Right forelimb (tissue), 1 donor: ENCODE data around the gene ETV2.
"Not testable (repeated sequence)": the region's sequence is repeated elsewhere in the genome, so short reads cannot be mapped to it uniquely, and the experiment has no call there.

ENCODE experiments used
- DNase-seq: peaks from one replicate; pipeline ENCODE4 v3.0.0-alpha.2; 2018

Gene ETV2, protein sequence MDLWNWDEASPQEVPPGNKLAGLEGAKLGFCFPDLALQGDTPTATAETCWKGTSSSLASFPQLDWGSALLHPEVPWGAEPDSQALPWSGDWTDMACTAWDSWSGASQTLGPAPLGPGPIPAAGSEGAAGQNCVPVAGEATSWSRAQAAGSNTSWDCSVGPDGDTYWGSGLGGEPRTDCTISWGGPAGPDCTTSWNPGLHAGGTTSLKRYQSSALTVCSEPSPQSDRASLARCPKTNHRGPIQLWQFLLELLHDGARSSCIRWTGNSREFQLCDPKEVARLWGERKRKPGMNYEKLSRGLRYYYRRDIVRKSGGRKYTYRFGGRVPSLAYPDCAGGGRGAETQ

GRCh38 chr19:35641515-35642151 is at the start of gene ETV2:
Gene ETV2 (plus strand): TSS chr19:35641745. CDS start chr19:35642461, 716 bp downstream.
- DNase-seq: peak; percentile 63

- no peak for DNase-seq
These were observed 49.3 kb upstream of the ETV2 start for GRCh38 chr19:35592226-35592625.

DNA sequence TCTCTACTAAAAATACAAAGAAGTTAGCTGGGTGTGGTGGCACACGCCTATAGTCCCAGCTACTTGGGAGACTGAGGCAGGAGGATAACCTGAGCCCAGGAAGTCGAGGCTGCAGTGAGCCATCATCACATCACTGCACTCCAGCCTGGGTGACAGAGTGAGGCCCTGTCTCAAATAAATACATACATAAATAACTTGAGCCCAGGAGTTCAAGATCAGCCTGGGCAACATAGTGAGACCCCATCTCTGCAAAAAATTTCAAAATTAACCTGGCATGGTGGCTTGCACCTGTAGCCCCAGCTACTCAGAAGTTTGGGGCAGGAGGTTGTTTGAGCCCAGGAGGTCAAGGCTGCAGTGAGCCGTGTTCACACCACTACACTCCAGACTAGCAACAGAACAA is 46.5 kb upstream of the ETV2 start:
- not testable (repeated sequence) for DNase-seq

- DNase-seq: no peak
These were observed 45.6 kb upstream of the ETV2 start for GRCh38 chr19:35595928-35596327.

GRCh38 chr19:35596366-35596999 is 45.1 kb upstream of the ETV2 start:
- DNase-seq: no peak

DNA sequence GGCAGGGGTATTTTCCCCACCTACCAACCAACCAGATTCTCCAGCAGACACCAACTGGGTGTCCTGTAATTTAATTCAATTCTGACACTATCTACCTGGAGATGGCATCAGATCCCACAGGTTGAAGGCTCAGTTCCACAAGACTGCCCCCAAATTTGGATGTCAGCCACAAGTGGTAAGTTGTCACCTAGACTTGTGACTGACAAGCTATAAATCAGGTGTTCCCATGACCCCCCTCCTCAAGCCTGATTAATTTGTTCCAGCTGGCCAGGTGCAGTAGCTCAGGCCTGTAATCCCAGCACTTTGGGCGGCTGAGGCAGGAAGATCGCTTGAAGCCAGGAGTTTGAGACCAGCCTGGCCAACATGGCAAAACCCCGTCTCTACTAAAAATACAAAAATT is 39.6 kb upstream of the ETV2 start:
- no peak for DNase-seq

- not testable (repeated sequence) for DNase-seq
These were observed 37.1 kb upstream of the ETV2 start for GRCh38 chr19:35604436-35604835.

DNA sequence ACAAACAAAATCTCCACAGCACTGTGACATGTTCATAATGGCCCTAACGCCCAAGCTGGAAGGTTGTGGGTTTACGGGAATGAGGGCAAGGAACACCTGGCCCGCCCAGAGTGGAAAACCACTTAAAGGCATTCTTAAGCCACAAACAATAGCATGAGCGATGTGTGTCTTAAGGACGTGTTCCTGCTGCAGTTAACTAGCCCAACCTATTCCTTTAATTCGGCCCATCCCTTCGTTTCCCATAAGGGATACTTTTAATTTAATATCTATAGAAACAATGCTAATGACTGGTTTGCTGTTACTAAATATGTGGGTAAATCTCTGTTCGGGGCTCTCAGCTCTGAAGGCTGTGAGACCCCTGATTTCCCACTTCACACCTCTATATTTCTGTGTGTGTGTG is 34.4 kb upstream of the ETV2 start:
- not testable (repeated sequence) for DNase-seq

DNA sequence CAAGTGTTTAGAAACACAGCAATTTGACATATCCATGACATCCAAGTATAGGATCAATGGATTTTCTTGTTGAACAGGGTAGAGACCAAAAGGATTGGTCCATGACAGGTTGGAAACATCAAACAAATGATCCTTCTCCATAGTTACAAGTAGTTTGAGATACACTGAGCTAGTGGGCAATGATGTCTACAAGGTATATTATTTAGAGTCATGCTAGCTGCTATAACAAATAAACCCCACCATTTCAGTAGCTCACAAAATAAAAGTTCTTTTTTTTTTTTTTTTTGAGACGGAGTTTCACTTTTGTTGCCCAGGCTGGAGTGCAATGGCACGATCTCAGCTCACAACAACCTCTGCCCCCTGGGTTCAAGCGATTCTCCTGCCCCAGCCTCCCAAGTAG is 33.9 kb upstream of the ETV2 start:
- DNase-seq: no peak

GRCh38 chr19:35608251-35608650 is 33.3 kb upstream of the ETV2 start:
- no peak for DNase-seq

DNA sequence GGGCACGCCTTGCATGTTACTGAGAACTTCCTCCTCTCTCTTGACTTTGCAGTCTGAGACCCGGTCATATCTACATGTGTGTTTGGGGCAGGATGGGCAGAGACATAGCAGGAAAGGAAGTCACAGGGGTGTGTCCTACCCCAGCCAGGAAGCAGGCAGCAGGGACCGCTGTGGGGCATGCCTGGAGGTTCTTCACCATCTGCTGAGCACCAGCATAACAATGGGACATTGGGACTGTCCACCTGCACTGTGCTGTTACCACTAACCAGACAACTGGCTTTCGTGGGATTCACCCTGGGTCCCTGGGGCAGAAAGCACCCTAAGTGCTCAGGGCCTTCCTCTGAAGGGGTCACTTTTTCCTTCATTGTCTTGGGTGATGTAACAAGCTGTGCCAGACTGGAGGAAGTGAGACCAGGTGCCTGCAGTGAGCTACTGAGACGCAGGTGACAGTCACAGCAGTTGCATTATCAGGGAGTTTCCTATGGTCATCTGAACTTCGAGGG is 31.6 kb upstream of the ETV2 start:
- no peak for DNase-seq

GRCh38 chr19:35612224-35612558 is 29.4 kb upstream of the ETV2 start:
- DNase-seq: no peak

DNA sequence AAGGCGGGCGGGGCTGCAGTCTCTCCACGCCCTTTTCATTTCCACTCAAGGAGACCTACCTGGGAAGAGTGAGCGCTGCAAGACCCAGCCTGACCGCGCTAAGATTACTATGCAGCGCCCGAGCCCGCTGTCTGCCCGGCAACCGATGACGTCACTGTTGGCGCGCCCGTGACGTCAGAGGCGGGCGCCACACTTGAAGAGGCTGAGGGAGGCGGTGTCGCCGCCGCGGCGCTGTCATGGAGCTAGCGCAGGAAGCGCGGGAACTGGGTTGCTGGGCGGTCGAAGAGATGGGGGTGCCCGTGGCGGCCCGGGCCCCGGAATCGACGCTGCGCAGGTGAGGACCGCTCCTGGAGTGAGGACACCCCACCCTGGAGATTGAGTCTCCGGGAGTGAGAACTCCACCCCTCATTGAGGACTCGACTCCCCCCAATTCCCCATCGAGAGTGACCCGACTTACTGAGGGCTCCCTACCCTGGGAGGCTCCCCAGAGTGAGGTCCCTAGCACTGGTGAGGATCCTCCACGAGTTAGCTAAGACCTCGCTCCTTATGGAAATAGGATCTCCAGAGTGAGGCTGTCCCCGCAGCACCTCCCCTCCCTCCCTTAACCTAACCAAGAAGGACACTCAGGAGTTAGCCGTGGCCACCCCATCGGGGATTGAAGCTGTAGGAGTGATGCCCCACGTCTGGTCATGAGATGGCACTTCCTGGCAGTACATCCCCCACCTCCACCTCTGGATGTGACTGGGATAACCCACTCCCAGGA is 28.8 kb upstream of the ETV2 start, which contains the start of gene HAUS5:
Gene HAUS5 (plus strand): TSS at position 177 of the 763 bp plus-strand sequence. CDS start 60 bp downstream, at position 237.
- peak; percentile 99 for DNase-seq

GRCh38 chr19:35613574-35613973 is 28.0 kb upstream of the ETV2 start:
- DNase-seq: no peak

- no peak for DNase-seq
These were observed 26.5 kb upstream of the ETV2 start for GRCh38 chr19:35615036-35615435.

DNA sequence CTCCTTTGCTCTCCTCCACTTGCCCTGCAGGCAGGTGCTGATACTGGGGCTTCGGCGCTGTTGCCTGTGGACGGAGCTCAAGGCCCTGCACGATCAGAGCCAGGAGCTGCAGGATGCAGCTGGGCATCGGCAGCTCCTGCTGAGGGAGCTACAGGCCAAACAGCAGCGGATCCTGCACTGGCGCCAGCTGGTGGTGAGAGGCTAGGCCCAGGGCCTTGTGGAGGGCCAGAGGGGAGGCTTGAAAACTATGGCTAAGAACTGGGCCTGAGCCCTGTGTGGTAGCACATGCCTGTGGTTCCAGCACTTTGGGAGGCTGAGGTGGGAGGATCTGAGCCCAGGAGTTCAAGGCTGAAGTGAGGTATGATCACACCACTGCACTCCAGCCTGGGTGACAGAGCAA is 22.7 kb upstream of the ETV2 start:
- no peak for DNase-seq

GRCh38 chr19:35619290-35619923 is 22.1 kb upstream of the ETV2 start:
- no peak for DNase-seq

DNA sequence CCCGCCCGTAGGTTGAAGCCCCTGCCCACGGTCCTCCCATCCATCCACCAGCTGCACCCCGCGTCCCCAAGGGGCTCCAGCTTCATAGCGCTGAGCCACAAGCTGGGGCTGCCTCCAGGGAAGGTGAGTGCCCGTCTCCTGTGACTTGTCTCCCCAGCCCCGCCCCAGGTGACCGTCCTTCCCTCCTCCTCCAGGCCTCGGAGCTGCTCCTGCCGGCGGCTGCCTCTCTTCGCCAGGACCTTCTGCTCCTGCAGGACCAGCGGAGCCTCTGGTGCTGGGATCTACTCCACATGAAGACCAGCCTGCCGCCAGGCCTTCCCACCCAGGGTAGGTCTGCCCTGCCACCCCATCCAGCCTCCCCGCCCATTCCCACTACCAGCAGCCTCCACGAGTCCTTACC is 21.5 kb upstream of the ETV2 start:
- no peak for DNase-seq

GRCh38 chr19:35621708-35622107 is 19.8 kb upstream of the ETV2 start:
- DNase-seq: no peak

DNA sequence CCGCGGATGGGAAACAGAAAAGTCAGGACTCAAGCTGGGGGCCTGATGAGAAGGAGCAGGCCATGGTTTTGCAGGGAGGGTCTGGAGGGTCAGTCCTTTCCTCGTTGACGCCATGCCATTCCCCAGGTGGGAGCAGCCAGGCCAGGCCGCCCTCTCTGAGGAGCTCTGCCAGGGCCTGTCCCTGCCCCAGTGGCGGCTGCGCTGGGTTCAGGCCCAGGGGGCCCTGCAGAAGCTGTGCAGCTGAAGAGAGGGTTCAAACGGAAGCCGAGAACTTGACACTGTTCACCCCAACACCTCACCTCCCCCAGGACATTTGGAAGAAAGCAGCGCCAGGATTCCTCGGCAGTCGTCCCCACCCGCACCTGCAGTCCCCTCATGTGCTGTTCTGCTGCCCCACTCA is 18.8 kb upstream of the ETV2 start:
- no peak for DNase-seq

- DNase-seq: no peak
These were observed 18.1 kb upstream of the ETV2 start for GRCh38 chr19:35623327-35624010.

DNA sequence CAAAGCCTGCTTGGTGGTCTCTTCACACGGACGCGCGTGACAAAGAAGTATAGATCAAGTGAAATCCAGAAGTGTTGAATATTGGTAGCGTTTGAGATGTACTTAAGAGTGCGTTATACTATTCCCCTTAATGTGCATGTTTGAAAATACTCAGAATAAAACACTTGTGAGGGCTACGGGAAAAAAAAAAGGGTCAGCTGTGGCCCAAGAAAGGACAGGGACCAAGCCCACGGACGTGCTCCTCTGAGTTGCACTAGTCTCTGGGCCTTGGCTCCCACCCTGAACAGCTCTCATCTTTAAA is 13.3 kb upstream of the ETV2 start:
- no peak for DNase-seq
